GM04503 (cell line): ENCODE measurements around the gene LGALS12.
"Not testable (repeated sequence)": the region's sequence is repeated elsewhere in the genome, so short reads cannot be mapped to it uniquely, and the experiment has no call there.

Experiments used
- DNase-seq: peaks from one replicate; pipeline ENCODE4 v3.0.0-alpha.2; 2012; ENCODE audit warnings: low read depth

Gene LGALS12

DNA sequence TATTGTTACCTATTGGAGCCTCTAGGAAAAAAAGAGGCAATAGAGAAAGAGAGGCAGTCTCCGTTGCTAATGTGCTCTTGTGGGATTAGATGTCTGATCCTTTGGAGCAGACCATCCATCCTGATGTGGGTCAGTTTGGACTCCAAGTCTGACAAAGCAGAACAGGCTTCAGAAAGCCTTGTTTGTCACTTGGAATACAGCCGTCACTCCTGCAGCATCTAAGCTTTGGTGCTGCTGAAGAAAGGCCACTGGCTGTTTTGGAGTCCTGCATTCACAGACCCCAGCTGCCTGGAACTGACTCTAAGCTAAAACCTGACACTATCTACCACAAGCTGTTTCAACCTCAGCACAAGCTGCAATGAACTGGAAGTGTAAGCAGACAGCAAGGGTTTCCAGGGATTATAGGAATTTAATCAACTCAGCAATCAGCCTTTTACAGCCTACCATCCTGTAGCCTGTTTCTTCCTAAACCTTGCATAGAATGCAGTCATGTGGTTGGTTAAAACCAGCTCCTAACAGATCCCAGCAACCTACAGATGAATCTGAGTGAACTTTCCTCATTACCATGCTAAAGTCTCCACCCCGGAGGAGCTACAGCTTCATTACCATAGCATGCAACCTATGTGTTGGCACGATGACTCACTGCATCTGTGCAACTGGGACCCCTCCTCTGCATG lies 27.1 kb downstream of the LGALS12 start:
- no peak for DNase-seq

DNA sequence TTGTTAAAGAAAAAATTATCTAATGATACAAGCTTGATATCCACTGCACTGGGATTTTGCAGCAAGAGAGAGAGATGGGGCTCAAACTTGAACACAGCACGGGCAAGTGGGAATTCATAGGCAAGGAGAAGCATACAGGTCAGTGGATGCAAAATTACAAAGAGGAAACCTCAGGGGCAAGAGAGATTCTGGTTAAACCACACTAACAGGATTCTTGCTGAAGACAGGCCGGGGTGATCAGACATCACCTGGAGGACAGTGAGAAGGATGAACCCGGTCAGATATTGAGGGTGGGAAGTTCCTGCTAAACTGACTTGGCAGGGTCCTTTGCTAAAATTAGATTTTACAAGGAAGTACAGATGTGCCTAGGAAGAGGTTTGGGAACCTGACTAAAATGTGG lies 28.2 kb downstream of the LGALS12 start:
- no peak for DNase-seq

DNA sequence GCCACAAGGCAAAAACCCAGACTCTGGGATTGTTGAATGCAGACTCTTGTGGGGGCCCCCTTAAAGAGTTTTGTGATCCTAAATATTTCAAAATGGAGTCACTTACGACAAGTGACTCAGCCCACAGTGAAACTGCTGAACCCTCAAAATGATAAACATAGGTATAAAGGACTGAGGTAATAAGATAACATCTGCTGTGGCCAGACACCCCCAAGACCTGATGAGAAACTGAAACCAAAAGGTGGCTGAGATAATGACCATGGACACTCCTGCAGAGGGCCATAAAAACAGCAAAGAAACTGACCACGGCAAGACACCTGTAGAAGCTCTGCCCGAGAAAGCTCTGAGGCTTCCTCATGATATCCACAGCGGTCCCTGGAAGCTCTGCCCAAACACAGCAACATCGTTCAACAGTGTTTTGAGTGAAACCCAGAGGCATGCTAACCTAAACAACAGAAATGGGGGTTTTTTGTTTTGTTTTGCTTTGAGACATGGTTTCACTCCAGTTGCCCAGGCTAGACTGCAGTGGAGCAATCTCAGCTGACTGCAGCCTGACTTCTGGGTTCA lies 29.1 kb downstream of the LGALS12 start:
- no peak for DNase-seq

DNA sequence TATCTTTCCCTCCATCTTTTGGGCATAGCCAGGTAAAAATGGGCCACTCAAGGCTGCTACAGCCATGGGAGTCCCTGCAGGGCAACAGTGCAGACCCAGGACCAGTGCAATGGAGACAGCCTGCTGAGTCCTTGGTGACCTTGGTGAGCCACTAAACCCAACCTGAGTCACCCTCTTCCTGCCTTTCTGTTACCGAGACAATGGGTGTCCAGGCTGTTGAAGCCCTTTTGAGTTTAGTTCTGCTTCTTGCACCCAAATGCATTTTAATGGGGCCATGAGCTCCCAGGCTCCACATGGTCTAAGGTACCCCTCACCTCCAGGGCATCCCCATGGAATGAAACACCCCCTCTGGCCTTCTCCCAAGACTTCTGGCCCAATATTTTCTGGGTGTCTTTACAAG lies 29.9 kb downstream of the LGALS12 start:
- no peak for DNase-seq

DNA sequence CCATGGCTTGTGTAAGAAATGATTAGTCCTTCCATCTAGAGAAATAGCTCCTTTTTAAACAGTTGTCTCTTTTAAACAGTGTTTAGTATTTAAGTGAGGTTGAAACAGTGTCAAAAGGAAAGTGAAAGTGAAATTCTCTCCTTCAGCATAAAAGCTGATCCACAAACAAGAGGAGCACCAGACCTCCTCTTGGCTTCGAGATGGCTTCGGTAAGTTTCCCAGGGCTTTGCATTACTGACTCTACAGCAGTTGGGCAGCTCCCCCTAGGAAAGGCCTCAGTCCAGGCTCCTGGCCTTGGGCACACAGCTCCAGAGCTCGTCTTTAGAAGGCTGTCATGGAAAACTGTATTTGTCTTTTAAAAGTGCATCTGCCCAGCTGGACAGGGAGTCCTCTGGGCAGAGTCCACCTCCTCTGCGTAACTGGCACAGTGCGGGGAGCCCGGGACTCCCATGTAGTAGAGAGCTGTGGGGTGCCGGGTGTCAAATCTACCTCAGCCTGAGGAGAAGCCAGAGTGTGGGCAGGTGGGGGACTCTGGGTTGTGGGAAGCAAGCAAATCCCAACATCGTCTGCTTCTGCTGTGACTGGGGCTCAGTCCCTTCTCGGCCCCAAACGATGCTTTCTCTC lies 30.9 kb downstream of the LGALS12 start, which contains the start of gene PLAAT4:
TSS of gene PLAAT4 (plus strand) at position 140 of the 624 bp plus-strand sequence. CDS start at position 201, 61 bp downstream.
- peak; percentile 23 for DNase-seq

DNA sequence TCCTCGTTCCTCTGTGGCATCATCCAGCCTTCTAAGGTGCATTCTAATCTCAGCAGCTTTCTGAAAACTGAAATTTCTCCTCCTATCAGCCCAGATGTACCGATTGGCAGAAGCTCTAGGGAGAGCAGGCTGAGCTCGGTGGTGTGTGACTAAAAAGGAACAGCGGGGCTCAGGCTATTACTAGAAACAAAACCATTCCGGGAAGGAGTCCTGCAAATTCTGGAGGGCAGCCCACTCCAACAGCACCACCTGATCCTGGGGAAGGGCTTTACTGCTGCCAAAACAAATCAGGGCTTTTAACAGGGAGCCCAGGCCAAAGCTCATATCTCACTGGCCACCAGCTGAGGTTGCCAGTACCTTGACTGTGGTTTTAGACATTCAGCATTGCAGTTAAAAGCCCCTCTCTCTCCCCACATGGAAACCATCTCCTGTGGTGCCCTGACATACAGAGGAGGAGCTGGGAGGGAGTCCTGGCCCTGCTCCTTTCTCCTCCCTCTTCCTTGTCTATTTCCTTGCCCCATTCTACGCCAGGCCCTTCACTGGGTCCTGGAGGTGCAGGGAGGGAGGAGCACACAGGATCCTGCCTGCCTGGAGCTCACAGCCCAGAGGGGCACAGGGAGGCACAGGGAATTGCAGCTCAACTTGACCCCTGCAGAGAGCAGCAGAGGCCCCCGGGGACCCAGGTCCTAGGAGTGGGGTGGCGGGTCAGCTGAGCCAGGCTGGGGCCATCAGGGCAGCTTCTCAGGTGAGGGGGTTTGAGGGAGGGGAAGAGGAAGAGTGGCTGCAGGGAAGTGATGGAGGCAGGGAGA lies 31.6 kb downstream of the LGALS12 start:
- no peak for DNase-seq

DNA sequence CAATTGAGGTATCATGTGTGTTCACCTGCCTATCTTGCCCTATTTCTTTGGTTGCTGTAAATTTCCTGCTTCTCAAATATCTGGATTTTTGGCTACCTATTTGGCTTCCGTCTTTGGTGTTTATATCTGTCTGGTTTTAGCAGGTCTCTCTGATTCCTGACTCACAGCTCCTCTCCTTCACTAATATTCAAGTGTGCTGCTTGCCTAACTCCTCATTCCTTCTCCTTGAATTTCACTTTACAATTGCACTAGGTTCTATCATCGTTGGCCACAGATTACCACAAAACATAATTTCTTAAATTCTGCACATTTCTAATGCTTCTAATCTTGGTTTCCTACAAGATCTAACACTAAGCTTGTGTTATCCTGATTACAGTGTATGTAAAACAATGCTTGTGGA lies 36.6 kb downstream of the LGALS12 start:
- not testable (repeated sequence) for DNase-seq

DNA sequence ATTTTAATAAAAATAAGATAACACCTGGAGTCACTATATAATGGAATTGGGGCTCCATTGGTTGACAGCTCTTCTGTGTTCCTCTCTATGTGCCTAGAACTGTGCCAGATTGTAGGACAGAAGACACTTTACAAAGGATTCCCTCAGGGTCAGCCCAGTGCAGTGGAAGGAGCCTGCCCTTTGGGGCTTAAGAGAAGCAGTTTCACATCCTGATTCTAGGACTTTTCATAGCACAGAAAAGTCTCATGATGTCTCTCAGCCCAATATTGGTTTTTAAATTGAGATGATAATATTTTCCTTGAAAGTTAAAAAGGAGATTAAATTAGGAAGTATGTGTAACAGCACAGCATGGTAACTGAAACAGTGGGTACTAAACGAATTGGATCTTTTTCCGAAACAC lies 37.8 kb downstream of the LGALS12 start:
- no peak for DNase-seq

DNA sequence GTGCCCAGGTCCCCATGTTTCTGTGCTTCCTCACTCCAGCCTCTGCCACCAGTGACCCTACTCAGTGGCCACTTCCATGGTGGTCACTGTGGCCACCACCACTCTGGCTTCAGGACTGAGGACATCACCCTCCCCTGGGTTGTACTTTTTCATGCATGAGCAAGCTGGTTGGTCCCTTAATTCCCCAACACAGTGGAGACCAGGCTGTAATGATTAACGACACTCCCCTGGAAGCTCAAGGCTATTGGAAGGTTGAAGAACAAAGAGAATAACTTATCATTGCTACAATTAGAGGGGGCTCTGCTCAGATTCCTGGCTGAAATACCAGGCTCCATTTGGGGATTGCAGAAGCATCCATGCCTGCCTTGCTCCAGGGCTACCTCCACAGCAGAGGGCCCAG lies 41.2 kb downstream of the LGALS12 start:
- no peak for DNase-seq

DNA sequence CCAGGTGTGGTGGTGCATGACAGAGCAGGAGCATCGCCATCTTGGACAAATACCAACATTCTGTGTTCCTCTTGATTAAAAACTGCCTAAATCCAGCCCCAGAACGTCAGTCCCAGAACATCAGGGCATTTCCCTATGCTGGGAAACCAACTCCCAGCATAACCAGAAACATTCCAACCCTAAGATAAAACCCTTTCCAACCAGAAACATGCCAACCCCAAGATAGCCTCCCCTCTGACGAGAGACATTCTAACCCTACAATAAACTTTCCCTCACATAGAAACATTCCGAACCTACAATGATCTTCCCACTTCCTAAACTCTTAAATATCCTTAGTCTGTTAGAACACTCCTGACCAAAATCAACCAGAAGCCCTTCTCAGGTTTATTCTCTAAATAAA lies 42.3 kb downstream of the LGALS12 start:
- DNase-seq: no peak

DNA sequence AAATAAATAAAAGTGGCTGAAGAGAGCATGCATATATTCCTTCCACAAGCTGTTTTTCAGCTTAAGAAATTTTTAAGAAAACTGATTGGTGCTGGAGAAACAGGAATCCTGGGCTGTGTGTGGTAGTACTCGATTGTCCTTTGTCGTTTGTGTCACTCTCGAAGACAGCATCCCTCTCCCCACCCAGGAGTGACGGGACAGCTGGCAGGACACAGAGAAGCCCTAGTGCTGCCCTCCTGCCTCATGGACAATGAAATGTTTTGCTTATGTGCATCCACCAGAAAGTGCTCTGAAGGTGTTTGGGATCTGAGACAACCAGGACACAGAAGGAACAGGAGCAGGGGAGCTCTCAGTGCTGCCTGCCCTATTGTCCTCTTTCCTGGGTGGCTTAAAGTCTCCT lies 43.5 kb downstream of the LGALS12 start:
- no peak for DNase-seq

DNA sequence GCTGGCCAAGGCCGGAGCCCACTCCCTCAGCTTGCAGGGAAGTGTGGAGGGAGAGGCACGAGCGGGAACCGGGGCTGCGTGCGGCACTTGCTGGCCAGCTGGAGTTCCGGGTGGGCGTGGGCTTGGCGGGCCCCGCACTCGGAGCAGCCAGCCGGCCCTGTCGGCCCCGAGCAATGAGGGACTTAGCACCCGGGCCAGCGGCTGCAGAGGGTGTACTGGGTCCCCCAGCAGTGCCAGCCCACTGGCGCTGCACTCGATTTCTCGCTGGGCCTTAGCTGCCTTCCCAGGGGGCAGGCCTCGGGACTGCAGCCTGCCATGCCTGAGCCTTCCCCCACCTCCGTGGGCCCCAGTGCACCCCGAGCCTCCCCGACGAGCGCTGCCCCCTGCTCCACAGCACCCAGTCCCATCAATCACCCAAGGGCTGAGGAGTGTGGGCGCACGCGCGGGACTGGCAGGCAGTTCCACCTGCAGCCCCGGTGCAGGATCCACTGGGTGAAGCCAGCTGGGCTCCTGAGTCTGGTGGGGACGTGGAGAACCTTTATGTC lies 44.3 kb downstream of the LGALS12 start:
- DNase-seq: not testable (repeated sequence)

DNA sequence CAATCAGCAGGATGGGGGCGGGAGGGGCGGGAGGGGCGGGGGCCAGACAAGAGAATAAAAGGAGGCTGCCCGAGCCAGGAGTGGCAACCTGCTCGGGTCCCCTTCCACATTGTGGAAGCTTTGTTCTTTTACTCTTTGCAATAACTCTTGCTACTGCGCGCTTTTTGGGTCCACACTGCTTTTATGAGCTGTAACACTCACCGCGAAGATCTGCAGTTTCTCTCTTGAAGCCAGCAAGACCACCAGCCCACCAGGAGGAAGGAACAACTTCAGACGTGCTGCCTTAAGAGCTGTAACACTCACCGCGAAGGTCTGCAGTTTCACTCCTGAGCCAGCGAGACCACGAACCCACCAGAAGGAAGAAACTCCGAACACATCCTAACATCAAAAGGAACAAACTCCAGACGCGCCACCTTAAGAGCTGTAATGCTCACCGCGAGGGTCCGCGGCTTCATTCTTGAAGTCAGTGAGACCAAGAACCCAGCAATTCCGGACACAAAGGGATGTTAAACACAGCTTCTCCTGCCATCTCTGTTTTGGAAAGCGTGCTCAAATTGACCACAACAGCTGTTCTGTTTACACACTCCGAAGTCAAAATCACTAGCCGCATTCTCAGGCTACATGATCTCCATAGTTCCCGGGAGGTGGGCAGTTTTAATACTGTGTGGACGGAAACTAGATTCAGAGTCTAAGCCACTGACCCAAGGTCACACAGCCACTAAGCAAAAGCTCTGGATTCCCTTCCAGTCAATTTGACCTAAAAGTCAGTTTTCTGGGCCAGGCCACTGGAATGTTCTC lies 45.4 kb downstream of the LGALS12 start:
- no peak for DNase-seq

DNA sequence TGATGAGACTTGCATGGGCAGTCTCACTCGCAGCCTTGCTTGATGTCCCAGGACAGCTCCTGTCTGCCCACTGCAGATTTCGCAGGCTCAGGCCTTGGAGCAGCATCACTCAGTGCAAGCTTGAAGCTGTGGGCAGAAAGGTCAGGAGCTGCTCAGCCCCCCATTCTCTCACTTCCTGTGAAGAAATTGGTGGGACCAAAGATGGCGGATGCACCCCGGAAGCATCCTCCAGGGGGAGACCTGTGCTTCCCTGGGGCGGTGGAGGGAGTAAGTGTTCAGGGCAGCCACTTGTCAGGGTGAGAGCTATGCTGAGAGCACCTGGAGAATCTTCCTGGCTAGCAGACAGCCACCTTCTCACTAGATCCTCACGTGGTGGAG lies 46.0 kb downstream of the LGALS12 start:
- no peak for DNase-seq

DNA sequence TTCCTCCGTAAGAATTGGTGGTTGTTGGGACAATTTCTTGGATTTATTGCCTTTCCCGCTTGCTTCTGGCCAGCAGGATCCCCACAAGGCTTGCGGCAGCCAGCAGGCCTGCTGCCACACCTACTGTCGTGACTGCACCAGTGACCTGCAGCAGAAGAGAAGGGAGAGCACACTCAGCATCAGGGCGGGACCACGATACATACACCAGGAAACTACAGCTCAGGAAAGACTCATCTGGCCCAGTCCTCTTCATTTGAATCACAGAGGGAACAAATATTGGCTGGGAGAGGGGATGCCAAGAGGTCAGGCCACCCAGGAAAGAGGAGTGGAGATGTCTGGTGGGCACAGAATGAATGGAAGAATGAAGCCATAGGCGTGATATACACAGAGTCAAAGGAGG lies 47.0 kb downstream of the LGALS12 start:
- no peak for DNase-seq

DNA sequence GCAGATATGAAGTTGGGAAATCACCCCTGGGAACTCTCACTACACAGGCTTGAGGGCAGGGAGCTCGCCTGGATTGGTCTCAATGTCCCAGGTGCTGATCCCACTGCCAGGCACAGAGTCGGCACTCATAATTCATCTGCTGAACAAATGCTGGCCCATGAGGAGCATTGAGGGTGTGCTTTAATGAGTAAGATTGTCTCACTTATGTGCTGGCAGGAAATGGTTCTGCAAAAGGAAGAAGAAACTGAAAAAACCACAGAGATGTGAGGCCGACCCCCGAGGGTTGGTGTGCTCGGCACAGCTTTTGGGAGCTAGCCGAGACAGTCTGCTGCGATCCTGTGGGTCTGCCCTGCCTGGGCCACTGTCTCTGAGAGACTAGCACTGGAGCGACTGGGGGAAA lies 47.9 kb downstream of the LGALS12 start:
- DNase-seq: no peak

DNA sequence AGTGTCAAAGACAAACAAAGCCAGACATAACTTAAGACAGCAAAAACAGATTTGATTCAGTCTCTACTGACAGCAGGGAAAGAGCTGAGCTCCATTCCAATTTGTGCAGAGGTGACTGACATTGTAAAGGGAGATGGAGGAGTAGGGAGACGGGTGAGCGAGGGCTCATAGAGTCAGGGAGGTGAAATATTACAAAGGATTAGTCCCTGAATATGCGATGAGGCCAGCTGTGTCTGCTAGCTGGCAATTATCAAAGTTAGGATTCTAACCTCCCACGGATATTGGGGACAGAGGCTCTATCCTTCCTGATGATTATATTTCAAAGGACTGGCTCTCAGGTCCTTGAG lies 49.0 kb downstream of the LGALS12 start:
- no peak for DNase-seq

DNA sequence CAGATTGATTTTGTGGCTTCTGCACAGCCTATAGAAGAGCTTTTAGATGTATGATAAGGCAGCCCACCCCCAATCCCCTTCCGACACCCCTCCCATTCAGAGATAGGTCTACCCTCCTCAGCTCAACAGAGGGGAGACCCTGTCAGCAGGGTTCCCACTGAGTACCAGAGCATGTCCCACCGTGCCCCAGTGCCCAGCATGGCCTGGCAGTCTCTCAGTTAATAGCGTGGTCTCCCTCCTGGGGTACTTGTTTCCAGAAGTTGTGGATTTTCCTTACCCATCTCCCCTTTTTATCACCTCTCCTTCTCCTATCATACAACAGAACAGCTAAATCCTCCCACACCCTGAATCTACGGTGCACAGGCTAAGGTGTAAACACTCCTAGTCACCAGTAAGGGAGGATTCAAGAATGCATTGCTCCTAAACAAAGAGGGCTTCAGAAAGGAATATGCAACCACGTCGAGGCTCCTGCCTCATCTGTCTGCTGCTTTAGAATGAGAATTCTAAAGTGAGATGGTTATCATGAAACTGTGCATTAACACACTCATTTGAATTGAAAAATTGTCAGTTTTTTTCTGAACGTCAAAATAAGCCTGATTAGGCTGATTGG lies 50.6 kb downstream of the LGALS12 start:
- DNase-seq: no peak

DNA sequence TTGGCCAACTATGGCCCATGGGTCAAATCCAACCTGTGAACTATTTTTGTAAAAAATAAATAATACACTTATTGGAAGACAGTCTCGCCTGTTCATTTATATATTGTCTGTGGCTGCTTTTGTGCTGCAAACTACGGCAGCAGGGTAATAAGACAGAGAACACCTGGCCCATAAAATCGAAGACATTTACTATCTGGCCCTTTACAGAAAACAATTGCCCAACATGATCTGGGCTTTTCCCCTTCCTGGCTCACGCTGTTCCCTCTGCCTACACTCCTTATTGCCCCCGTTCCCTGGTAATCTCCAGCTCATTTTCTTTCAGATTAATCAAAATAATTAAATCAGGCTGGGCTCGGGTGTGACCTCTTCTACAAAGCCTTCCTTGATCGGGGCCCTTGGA lies 51.7 kb downstream of the LGALS12 start:
- DNase-seq: no peak

DNA sequence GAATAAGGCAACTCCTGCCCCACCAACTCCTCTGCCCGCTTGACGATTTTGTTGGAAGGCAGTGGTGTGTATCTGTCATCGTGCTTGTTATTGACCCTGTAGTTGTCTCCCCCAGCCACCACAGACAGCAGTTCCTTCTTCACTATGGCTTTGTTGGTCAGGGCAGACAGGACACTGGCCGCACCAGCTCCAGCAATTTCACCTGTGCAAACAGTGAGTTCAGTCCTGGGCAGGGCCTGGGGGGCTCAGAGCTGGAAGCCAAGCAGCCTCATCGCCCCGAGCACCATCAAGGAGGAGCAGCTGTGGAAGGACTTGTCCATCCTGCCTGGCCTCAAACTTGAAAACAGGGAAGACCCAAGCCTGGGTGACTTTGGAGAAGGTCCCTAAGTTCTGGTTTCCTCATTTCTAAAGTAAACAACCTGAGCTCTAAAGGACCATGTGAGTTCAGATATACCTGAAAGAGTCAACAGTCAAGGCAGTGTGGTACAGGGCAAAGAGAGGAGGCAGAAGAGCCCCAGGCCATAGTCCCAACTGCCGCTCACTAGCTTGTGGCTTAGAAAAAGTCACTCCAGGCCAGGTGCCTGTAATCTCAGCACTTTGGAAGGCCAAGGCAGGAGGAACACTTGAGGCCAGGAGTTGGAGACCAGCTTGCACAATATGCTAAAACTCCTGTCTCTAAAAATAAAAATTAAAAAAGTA lies 52.7 kb downstream of the LGALS12 start:
- DNase-seq: no peak
